Measurements from ENCODE around the gene ATRN.
"Not testable (repeated sequence)": the region's sequence is repeated elsewhere in the genome, so short reads cannot be mapped to it uniquely, and the experiment has no call there.

The ATRN gene

DNA sequence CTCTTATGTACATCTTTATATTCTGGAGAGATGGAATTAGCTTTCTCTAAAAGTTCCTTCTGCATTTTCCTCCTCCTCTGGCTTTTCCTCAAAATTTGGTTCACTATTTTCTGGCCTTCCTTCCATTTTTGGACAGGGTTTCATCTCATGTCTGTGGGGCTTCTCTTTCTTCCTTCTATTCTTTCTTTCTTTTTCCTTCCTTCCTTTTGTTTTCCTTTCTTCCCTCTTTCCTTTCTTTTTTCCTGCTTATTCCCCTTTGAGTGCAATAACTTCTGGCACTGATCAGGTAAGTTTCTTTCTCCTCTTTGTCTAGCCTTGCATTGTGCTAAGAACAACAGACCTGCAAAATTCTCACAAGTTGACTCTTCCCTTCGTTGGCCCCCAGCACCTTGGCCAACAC is 5.5 kb upstream of the ATRN start:
- in situ Hi-C loops (cut with MboI; ENCODE audit: low sequenced_read_pairs) = no loop called here

DNA sequence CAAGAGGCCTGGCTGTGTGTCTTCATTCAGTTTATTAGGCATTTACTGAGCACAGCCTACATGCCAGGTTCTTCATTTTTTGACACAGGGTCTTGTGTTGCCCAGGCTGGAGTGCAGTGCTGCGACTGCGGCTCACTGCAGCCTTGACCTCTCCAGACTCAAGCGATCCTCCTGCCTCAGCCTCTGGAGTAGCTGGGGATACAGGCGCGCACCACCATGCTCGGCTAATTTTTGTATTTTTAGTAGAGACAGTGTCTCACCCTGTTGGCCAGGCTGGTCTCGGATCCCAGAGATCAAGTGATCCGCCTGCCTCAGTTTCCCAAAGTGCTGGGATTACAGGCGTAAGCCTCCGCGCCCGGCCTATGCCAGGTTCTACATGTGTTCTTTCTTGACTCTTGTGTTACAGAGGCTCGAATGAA is 601 bp upstream of the ATRN start:
- in situ Hi-C loops (cut with MboI; ENCODE audit: low sequenced_read_pairs) = no loop called here

DNA sequence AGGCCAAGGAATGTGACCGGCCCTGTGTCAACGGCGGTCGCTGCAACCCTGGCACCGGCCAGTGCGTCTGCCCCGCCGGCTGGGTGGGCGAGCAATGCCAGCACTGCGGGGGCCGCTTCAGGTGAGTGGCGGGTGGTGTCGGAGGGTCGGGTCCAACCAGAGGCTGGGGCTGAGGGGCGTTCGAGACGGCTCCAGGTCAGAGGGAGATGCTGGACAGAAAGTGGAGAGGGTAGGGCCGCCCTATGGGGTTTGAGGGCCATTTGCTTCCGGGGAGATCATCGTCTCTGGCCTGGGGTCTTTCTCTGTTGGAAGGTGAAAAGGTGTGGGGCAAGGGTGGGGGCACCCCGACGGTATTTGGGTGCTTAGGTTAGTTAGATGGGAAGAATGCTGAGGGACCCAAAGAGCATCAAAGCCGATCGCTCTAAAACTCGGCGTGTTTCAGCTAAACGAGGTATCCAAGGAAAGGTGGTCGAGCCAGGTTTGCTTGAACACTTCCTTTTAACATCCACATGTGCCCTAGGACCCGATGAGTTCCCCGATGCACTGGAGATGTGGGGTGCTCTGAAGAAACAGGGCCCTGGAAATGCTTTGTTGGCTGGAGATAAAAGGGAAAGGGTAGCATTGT is 691 bp downstream of the ATRN start:
- in situ Hi-C loops (cut with MboI; ENCODE audit: low sequenced_read_pairs) = no loop called here

GRCh38 chr20:3472105-3472504 is 1.3 kb downstream of the ATRN start:
- in situ Hi-C loops (cut with MboI; ENCODE audit: low sequenced_read_pairs) = no loop called here

GRCh38 chr20:3473324-3473723 is 2.5 kb downstream of the ATRN start:
- in situ Hi-C loops (cut with MboI; ENCODE audit: low sequenced_read_pairs) = no loop called here

DNA sequence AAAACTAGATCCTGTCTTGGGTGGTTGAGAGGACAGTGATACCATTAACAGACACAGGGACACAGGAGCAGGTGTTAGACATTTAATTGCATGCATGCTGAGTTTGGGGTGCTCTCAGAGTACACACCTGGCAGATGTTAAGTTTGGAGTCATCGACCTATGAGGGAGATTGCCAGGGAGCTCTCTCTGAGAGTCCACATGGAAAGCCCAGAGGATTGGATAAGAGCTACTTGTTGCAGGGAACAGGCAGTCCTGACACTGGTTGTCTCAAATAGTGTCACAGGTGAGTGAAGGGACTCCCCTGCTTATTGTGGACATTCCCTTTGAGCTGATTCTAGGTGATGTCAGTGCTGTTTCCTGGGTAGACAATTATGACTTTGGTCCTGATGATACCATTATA is 3.1 kb downstream of the ATRN start:
- in situ Hi-C loops (cut with MboI; ENCODE audit: low sequenced_read_pairs) = no loop called here

DNA sequence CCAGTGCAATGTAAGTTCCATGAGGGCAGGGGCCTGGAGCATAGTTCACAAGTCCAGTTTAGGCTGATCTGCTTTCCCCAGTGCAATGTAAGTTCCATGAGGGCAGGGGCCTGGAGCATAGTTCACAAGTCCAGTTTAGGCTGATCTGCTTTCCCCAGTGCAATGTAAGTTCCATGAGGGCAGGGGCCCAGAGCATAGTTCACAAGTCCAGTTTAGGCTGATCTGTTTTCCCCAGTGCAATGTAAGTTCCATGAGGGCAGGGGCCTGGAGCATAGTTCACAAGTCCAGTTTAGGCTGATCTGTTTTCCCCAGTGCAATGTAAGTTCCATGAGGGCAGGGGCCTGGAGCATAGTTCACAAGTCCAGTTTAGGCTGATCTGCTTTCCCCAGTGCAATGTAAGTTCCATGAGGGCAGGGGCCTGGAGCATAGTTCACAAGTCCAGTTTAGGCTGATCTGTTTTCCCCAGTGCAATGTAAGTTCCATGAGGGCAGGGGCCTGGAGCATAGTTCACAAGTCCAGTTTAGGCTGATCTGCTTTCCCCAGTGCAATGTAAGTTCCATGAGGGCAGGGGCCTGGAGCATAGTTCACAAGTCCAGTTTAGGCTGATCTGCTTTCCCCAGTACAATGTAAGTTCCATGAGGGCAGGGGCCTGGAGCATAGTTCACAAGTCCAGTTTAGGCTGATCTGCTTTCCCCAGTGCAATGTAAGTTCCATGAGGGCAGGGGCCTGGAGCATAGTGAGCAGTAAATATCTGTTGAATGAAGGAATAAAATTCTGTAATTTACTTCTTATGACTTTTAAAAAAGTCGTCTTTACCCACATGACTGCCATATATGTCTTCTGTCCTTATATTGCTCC is 6.4 kb downstream of the ATRN start:
- in situ Hi-C loops (cut with MboI; ENCODE audit: low sequenced_read_pairs) = not testable (repeated sequence)

- in situ Hi-C loops (cut with MboI; ENCODE audit: low sequenced_read_pairs) = no loop called here
These were observed 7.2 kb downstream of the ATRN start for GRCh38 chr20:3477861-3478544.

GRCh38 chr20:3479025-3479424 is 8.2 kb downstream of the ATRN start:
- in situ Hi-C loops (cut with MboI; ENCODE audit: low sequenced_read_pairs) = no loop called here

GRCh38 chr20:3479759-3480615 is 9.2 kb downstream of the ATRN start:
- in situ Hi-C loops (cut with MboI; ENCODE audit: low sequenced_read_pairs) = no loop called here

DNA sequence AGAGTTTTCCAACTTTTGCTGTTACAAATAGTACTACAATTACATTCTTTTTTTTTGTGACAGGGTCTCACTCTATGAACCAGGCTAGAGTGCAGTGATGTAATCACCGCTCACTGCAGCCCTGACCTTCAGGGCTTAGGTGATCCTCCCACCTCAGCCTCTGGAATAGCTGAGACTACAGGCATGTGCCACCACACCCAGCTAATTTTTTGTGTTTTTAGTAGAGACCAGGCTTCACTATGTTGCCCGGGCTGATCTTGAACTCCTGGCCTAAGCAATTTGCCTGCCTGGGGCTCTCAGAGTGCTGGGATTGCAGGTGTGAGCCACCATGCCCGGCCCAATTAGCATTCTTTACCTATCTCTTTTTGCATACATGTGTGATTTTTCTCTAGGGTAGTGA is 12.5 kb downstream of the ATRN start:
- in situ Hi-C loops (cut with MboI; ENCODE audit: low sequenced_read_pairs) = no loop called here

- in situ Hi-C loops (cut with MboI; ENCODE audit: low sequenced_read_pairs) = no loop called here
These were observed 13.0 kb downstream of the ATRN start for GRCh38 chr20:3483784-3484183.

- in situ Hi-C loops (cut with MboI; ENCODE audit: low sequenced_read_pairs) = no loop called here
These were observed 15.1 kb downstream of the ATRN start for GRCh38 chr20:3485913-3486312.

DNA sequence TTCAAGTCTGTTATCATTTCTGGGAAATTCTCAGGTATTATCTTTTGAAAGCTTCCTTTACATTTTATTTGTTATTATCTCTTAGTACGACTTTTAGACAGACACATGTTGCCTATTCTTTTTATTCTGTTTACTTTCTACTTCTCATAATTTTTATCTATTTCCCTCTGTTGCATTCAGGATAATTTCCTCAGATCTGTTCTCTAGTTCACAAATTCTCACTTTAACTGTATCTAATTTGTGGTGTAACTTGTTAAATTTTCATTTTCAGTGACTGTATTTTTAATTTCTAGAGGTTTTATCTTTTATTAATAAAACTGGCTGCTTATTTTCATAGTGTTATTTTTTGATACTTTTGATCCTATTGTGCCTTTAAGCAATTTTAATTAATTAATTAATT is 16.0 kb downstream of the ATRN start:
- in situ Hi-C loops (cut with MboI; ENCODE audit: low sequenced_read_pairs) = no loop called here

- in situ Hi-C loops (cut with MboI; ENCODE audit: low sequenced_read_pairs) = no loop called here
These were observed 21.9 kb downstream of the ATRN start for GRCh38 chr20:3492669-3493068.

DNA sequence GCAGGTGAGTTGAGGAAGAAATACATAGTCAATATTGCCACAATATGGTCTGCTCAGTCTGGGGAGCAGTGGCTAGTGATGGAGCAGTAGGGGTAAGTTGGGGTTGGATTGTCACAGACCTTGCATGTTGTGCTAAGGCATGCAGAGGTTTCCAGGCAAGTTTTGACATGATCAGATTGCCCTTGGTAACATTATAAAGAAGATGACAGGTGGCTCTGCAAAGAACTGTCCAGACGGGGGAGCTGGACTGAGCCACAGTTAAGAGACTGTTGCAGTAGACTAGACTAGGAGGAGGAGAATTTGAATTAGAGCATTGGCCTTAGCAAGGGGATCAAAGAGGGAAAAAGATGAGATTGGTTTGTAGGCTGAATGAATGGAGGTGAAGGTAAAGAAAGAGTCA is 23.4 kb downstream of the ATRN start:
- in situ Hi-C loops (cut with MboI; ENCODE audit: low sequenced_read_pairs) = no loop called here

DNA sequence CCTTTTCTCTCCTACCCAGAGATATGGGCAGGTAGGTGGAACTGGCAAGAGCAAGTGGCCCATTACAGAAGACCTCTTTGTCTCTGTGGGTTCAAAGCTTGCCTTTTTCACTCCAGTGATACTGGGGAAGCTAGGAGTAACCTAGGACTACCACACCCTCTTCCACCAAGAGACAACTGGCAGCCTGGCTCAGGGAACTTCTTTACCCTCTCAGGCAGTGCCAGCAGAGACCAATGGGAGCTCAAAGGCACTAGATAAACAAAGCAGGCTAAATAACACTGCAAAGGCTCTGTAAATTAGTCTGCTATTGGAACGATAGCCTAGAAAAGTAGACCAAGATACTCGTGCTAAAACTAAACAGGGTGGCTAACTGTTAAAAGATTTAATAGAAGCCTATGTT is 32.1 kb downstream of the ATRN start:
- in situ Hi-C loops (cut with MboI; ENCODE audit: low sequenced_read_pairs) = no loop called here

GRCh38 chr20:3505148-3505547 is 34.3 kb downstream of the ATRN start:
- in situ Hi-C loops (cut with MboI; ENCODE audit: low sequenced_read_pairs) = no loop called here

DNA sequence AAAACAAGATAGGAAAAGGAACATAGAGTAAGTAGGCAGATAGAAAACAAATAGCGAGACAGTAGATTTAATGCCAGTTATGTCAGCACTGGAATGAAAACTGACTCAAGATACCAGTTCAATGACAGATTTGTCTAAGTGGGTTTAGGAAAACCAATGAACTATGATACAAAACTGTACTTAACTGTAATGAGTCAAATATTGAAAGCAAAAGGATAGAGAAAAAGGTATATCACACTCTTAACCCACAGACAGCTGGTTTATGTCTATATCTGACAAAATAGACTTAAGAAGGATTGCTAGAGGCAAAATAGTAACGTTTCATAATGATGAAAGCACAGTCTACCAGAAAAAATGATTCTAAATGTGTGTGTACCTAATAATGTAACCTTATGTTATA is 38.2 kb downstream of the ATRN start:
- in situ Hi-C loops (cut with MboI; ENCODE audit: low sequenced_read_pairs) = no loop called here

GRCh38 chr20:3510110-3510509 is 39.3 kb downstream of the ATRN start:
- in situ Hi-C loops (cut with MboI; ENCODE audit: low sequenced_read_pairs) = no loop called here

DNA sequence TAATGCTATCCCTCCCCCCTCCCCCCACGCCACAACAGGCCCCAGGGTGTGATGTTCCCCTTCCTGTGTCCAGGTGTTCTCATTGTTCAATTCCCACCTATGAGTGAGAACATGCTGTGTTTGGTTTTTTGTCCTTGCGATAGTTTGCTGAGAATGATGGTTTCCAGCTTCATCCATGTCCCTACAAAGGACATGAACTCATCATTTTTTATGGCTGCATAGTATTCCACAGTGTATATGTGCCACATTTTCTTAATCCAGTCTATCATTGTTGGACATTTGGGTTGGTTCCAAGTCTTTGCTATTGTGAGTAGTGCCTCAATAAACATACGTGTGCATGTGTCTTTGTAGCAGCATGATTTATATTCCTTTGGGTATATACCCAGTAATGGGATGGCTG is 41.4 kb downstream of the ATRN start:
- in situ Hi-C loops (cut with MboI; ENCODE audit: low sequenced_read_pairs) = not testable (repeated sequence)

Data from HL-60/S4 treated with phorbol 12-myristate 13-acetate at 8.2 ng/mL for 4 days and 3 days (cell line).